K562 (cell line): ENCODE data around the gene PRKAR2B. TPM values are rescaled to one million over a fixed set of nuclear protein-coding genes. Genes with fewer than 3 reads are reported as not detected.

Source experiments
- ATAC-seq: fragments of 200-7000 bp; cut with Tn5 transposase; 3 replicates; pipeline ENCODE4 v1.9.1; 2020; ENCODE audit warnings: moderate library complexity
- BruUV-seq: library from RNA; stranded (reverse); fragments of 400-500 nt; replicated peaks from 2 replicates; lab custom pipeline; 2021; lab: Mats Ljungman, UMichigan
- CTCF ChIA-PET: fragments of 300-600 bp; formaldehyde crosslinking; extraction: SDS; loops from one replicate; lab custom pipeline; 2021; ENCODE audit warnings: low intra/inter-chr PET ratio; lab: Yijun Ruan, JAX
- POLR2A ChIA-PET: fragments of 300-600, 350-650 bp; sonication (Branson Sonifier 250); formaldehyde crosslinking; extraction: SDS; loops from one replicate; lab custom pipeline; 2021; ENCODE audit warnings: antibody characterized with exemption, inconsistent platforms; lab: Yijun Ruan, JAX
- DNase-seq, 4 experiments: peaks; one replicate each; pipeline versions ENCODE4 v3.0.0 to v3.0.0-alpha.2; 2011 to 2018; ENCODE audit warnings: low spot score in 3 of 4, mixed read lengths in 3 of 4; ENCODE audit errors: extremely low read depth in 1 of 4
- FAIRE-seq: peaks from 2 replicates; lab custom pipeline; 2011; peaks lifted over from hg19 to GRCh38; lab: Jason Lieb, UNC
- H2AFZ ChIP-seq: 2 replicates; pipeline ENCODE4 v1.6.0; 2011; ENCODE audit warnings: low read depth, low read length, control low read depth, inconsistent platforms
- H3K27ac ChIP-seq: fragments of 200-600 bp; 3 replicates; pipeline ENCODE4 v1.8.0; 2011; ENCODE audit warnings: low read depth, mild to moderate bottlenecking, control low read depth, inconsistent platforms, low read length, moderate library complexity, mixed read lengths; ENCODE audit errors: extremely low read depth
- H3K27me3 ChIP-seq, 2 experiments: fragments of 300-600 bp in 1 of 2; 2 replicates in 1 of 2; 3 replicates in 1 of 2; pipeline versions ENCODE4 v1.6.0 to v1.8.0; 2011; ENCODE audit warnings: inconsistent platforms in 2 of 2, low read length in 2 of 2, mild to moderate bottlenecking in 1 of 2, mixed read lengths in 1 of 2, moderate library complexity in 1 of 2; ENCODE audit not compliant: control insufficient read depth in 2 of 2, insufficient read depth in 2 of 2
- H3K36me3 ChIP-seq: fragments of 300-600 bp; 3 replicates; pipeline ENCODE4 v1.8.0; 2011; ENCODE audit warnings: mild to moderate bottlenecking, low read length, inconsistent platforms; ENCODE audit not compliant: control insufficient read depth, insufficient read depth
- H3K4me1 ChIP-seq, 2 experiments: fragments of 200-600 bp in 1 of 2; replicated peaks in 1 of 2; 2 replicates in 1 of 2; 3 replicates in 1 of 2; pipeline versions ENCODE4 v1.5.1 to v1.8.0; 2011; ENCODE audit warnings: inconsistent platforms in 2 of 2, low read length in 2 of 2, mild to moderate bottlenecking in 1 of 2, mixed read lengths in 1 of 2, moderate library complexity in 1 of 2; ENCODE audit not compliant: control insufficient read depth in 2 of 2, insufficient read depth in 2 of 2
- H3K4me2 ChIP-seq: 2 replicates; pipeline ENCODE4 v1.6.1; 2011; ENCODE audit warnings: low read length, control low read depth, inconsistent platforms, mixed read lengths; ENCODE audit not compliant: insufficient read depth
- H3K4me3 ChIP-seq: fragments of 200-600 bp; sonication (generic), shearing (Covaris generic); 2 replicates; pipeline ENCODE4 v1.5.1; 2016; ENCODE audit warnings: control low read depth, inconsistent platforms
- H3K79me2 ChIP-seq: fragments of 200-600 bp; 3 replicates; pipeline ENCODE4 v1.8.0; 2011; ENCODE audit warnings: low read length, inconsistent platforms; ENCODE audit not compliant: control insufficient read depth, insufficient read depth
- H3K9ac ChIP-seq, 2 experiments: 2 replicates each; pipeline versions ENCODE4 v1.6.0 to v1.6.1; 2011; ENCODE audit warnings: low read depth in 2 of 2, low read length in 2 of 2, control low read depth in 1 of 2, inconsistent platforms in 1 of 2, mild to moderate bottlenecking in 1 of 2, mixed read lengths in 1 of 2; ENCODE audit not compliant: insufficient read depth in 1 of 2
- H3K9me1 ChIP-seq: one replicate; pipeline ENCODE4 v1.6.0; 2011; ENCODE audit warnings: inconsistent platforms, mild to moderate bottlenecking, low read length, moderate library complexity; ENCODE audit not compliant: control insufficient read depth, insufficient read depth
- H3K9me3 ChIP-seq: replicated peaks from 2 replicates; pipeline ENCODE4 v1.5.1; 2011; ENCODE audit warnings: low read depth, low read length, inconsistent platforms; ENCODE audit not compliant: control insufficient read depth, insufficient read depth
- H4K20me1 ChIP-seq: replicated peaks from 2 replicates; pipeline ENCODE4 v1.6.1; 2011; ENCODE audit warnings: low read length, inconsistent platforms, mixed read lengths; ENCODE audit not compliant: control insufficient read depth, insufficient read depth
- CBFA2T3 ChIP-seq: fragments of 450-650 bp; IDR thresholded peaks from 2 replicates; pipeline ENCODE4 v1.6.1; 2017
- CBX1 ChIP-seq: sonication (generic); IDR thresholded peaks from 2 replicates; pipeline ENCODE4 v1.6.1; 2016; ENCODE audit warnings: antibody characterized with exemption, low read depth, mild to moderate bottlenecking
- CBX8 ChIP-seq: fragments of 200-600 bp; sonication (generic); IDR thresholded peaks from 2 replicates; pipeline ENCODE4 v1.6.1; 2012; ENCODE audit warnings: borderline replicate concordance, mixed run types, low read depth, mild to moderate bottlenecking, moderate library complexity, mixed read lengths, low read length, control low read depth, inconsistent platforms; ENCODE audit not compliant: poor library complexity, severe bottlenecking; ENCODE audit errors: extremely low read depth
- CREB1 ChIP-seq, 2 experiments: sonication (generic) in 1 of 2; formaldehyde crosslinking in 1 of 2; IDR thresholded peaks; 2 replicates each; pipeline versions ENCODE4 v1.6.1 to v1.8.0; 2012 to 2022; ENCODE audit warnings: inconsistent platforms in 1 of 2, mild to moderate bottlenecking in 1 of 2, missing genetic modification reagents in 1 of 2, moderate library complexity in 1 of 2
- ELF1 ChIP-seq: fragments of 200-800 bp; sonication (Bioruptor generic); IDR thresholded peaks from 2 replicates; pipeline ENCODE4 v1.6.1; 2016; ENCODE audit warnings: missing genetic modification characterization, missing compliant biosample characterization
- HNRNPLL ChIP-seq: fragments of 200-400 bp; formaldehyde crosslinking; IDR thresholded peaks from 2 replicates; pipeline ENCODE4 v1.6.1; 2017; ENCODE audit warnings: low read length, low read depth, mild to moderate bottlenecking; ENCODE audit not compliant: poor library complexity, severe bottlenecking
- MEIS2 ChIP-seq: fragments of 450-650 bp; IDR thresholded peaks from 2 replicates; pipeline ENCODE4 v1.6.1; 2014; ENCODE audit warnings: mild to moderate bottlenecking; ENCODE audit not compliant: partially characterized antibody
- NCOR1 ChIP-seq: fragments of 450-650 bp; IDR thresholded peaks from 2 replicates; pipeline ENCODE4 v1.6.1; 2016; ENCODE audit warnings: mild to moderate bottlenecking, moderate library complexity
- PRPF4 ChIP-seq: fragments of 200-400 bp; formaldehyde crosslinking; IDR thresholded peaks from one replicate; pipeline ENCODE4 v1.6.1; 2017; ENCODE audit warnings: low read length, low read depth, mild to moderate bottlenecking; ENCODE audit not compliant: insufficient read depth, poor library complexity, severe bottlenecking
- SOX6 ChIP-seq: fragments of 450-650 bp; IDR thresholded peaks from 2 replicates; pipeline ENCODE4 v1.6.1; 2014; ENCODE audit warnings: mild to moderate bottlenecking
- TAF7 ChIP-seq: fragments of 450-650 bp; IDR thresholded peaks from 2 replicates; pipeline ENCODE4 v1.6.1; 2016; ENCODE audit warnings: missing genetic modification characterization, missing compliant biosample characterization
- THRAP3 ChIP-seq: fragments of 450-650 bp; IDR thresholded peaks from 2 replicates; pipeline ENCODE4 v1.6.1; 2016; ENCODE audit warnings: mild to moderate bottlenecking, inconsistent platforms, borderline replicate concordance
- WGBS: fragments of 100-300 bp; shearing (Covaris generic); methylation state at CpG from one replicate; pipeline ENCODE4 v1.1.6; 2016; ENCODE audit warnings: low coverage, mixed read lengths; ENCODE audit not compliant: insufficient coverage; ENCODE audit errors: missing lambda C conversion rate; 5-methylcytosine and 5-hydroxymethylcytosine counted together
- in situ Hi-C: fragments of 300-500 bp; cut with MboI; formaldehyde crosslinking; loops from 4 replicates; pipeline ENCODE4 v1.15.0; 2018; ENCODE audit warnings: inconsistent platforms, mixed read lengths
- intact Hi-C: fragments of 100-400 bp; cut with micrococcal nuclease; formaldehyde crosslinking; loops from 2 replicates; pipeline ENCODE4 v1.14.2; 2022
- polyA plus RNA-seq, 8 experiments: library from polyadenylated mRNA; depleted of rRNA in 4 of 8; stranded (reverse) in 5 of 8; unstranded in 3 of 8; fragments of >200 nt; fragmentation: Nextera tagmentation in 2 of 8; fragmentation: Illumina TruSeq in 1 of 8; extraction: Ambion mirVana in 2 of 8; extraction: Trizol in 1 of 8; gene quantifications; 2 replicates each; pipeline versions ENCODE4 v1.2.1 to v1.2.3, GENCODE V29; 2011 to 2014; ENCODE audit warnings: inconsistent platforms in 1 of 8, missing spikeins in 1 of 8
- total RNA-seq, 7 experiments: library from RNA; depleted of rRNA in 6 of 7; stranded (reverse); fragments of >200 nt in 6 of 7; fragmentation: Illumina TruSeq in 2 of 7; extraction: Trizol in 2 of 7; gene quantifications; 2 replicates each; pipeline versions ENCODE4 v1.2.1 to v1.2.3, GENCODE V29; 2011 to 2021; ENCODE audit warnings: low replicate concordance in 1 of 7
- TF ChIP-seq, protein P1 (sequence below): fragments of 450-650 bp; IDR thresholded peaks from 2 replicates; pipeline ENCODE4 v1.7.1; 2018; ENCODE audit warnings: mild to moderate bottlenecking, low read depth; ENCODE audit not compliant: partially characterized antibody
- TF ChIP-seq, protein P2 (sequence below): fragments of 250-450 bp; sonication (Bioruptor Pico); IDR thresholded peaks from 2 replicates; pipeline ENCODE4 v1.8.0; 2021; ENCODE audit warnings: moderate library complexity, mild to moderate bottlenecking, inconsistent platforms
- TF ChIP-seq, protein P3 (sequence below): fragments of 450-650 bp; IDR thresholded peaks from 2 replicates; pipeline ENCODE4 v1.6.1; 2016; ENCODE audit warnings: low read depth, mild to moderate bottlenecking, moderate library complexity

PRKAR2B gene
- total and polyA plus RNA-seq, 9 of the 15 experiments (the other 6 are each of a cell fraction or from before 2014, with no cell fraction given), result 59.0 to 173 (median 129) TPM

DNA sequence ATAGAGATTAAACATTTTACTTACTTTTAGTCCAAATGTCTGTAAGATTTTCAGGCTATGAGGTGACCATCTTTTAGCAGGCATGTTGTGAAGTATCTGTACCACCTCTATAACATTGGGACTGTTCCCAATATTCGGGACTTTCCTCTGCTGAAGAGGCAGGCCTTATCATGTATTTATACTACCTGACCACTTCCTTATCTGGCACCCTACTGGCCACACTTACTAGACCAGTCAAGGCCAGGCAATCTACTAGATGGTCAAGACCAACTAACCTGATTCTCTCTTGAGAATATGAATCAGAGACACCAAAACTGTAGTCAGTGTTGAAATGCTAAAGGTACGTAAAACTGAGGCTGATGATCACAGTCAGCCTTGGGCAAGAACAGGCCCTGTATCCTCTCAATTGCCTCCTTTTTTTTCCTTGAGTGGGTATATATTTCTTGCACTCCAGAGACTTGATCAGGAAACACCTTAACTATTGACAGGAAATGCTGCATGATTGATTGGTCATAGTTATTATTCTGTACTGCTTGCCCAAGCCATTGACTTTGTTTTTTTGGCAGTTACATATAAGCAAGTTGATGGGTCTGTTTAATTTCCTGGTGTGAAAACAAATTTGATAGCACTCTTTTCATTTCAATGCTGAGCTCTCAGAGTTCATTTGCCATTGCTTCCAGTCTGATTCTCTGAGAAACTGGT lies 5.2 kb upstream of the PRKAR2B start:
- H3K4me3 ChIP-seq, result no peak overlapping the region
- peak; percentile 56 for ATAC-seq
- POLR2A ChIA-PET, result interaction anchor here (1.2 to 3.4 kb wide), 4 partner anchors 10 to 61 kb away, joined by 3 to 11 read pairs (median 6); no protein-coding TSS in a partner anchor
- peak overlapping the region; percentile 10; the same call in 1 of the 2 replicates for H3K4me2 ChIP-seq
- H4K20me1 ChIP-seq, result no peaks in the 10 kb centered on the region
- no peaks in the 10 kb centered on the region for H3K9me1 ChIP-seq
- peaks cover 4% of the 10 kb centered on the region; the same call in 1 of the 2 replicates for H3K9me3 ChIP-seq
- no peaks in the 10 kb centered on the region for H3K79me2 ChIP-seq
- H2AFZ ChIP-seq, result peak overlapping the region; percentile 14
- H3K4me1 ChIP-seq, result peaks cover 15 to 50% of the 10 kb centered on the region in 2 experiments
- H3K27me3 ChIP-seq, result no peaks in the 10 kb centered on the region
- no peaks in the 10 kb centered on the region for H3K36me3 ChIP-seq
- in situ Hi-C loops (no loop called here), intact Hi-C loops (no loop called here)
- H3K9ac ChIP-seq, result no peak overlapping the region
- peak; percentile 48 to 69 (median 52) for DNase-seq
- WGBS, result 25% methylated on average over 2 of the region's 2 CpGs
- BruUV-seq, result no TSS peak
- CTCF ChIA-PET, result no interaction called here
- peak; percentile 23 for FAIRE-seq
- 0 out of 3 replicates have a peak overlapping the region, but pooled peaks have one; percentile 3 for H3K27ac ChIP-seq
- TF ChIP-seq THRAP3, result no peak
- TF ChIP-seq CBX8, result no peak
- 0 out of 2 replicates have a peak, but pooled peaks have one; percentile 2 for TF ChIP-seq NCOR1
- no peak for TF ChIP-seq HNRNPLL
- peak; percentile 66 for TF ChIP-seq CBFA2T3
- no peak for TF ChIP-seq TAF7 (tag)
- TF ChIP-seq PRPF4, result no peak
- TF ChIP-seq ELF1, result peak; percentile 30
- 0 out of 2 replicates have a peak, but pooled peaks have one; percentile 13 for TF ChIP-seq SOX6
- TF ChIP-seq CREB1 (IDR thresholded peaks at IDR 0.05), result 0 out of 2 replicates have a peak, but pooled peaks have one; percentile 13
- no peak for TF ChIP-seq CREB1 (CRISPR knock-in tag; IDR thresholded peaks at IDR 0.05)
- TF ChIP-seq, protein P1, sequence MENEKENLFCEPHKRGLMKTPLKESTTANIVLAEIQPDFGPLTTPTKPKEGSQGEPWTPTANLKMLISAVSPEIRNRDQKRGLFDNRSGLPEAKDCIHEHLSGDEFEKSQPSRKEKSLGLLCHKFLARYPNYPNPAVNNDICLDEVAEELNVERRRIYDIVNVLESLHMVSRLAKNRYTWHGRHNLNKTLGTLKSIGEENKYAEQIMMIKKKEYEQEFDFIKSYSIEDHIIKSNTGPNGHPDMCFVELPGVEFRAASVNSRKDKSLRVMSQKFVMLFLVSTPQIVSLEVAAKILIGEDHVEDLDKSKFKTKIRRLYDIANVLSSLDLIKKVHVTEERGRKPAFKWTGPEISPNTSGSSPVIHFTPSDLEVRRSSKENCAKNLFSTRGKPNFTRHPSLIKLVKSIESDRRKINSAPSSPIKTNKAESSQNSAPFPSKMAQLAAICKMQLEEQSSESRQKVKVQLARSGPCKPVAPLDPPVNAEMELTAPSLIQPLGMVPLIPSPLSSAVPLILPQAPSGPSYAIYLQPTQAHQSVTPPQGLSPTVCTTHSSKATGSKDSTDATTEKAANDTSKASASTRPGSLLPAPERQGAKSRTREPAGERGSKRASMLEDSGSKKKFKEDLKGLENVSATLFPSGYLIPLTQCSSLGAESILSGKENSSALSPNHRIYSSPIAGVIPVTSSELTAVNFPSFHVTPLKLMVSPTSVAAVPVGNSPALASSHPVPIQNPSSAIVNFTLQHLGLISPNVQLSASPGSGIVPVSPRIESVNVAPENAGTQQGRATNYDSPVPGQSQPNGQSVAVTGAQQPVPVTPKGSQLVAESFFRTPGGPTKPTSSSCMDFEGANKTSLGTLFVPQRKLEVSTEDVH, result no peak
- TF ChIP-seq MEIS2, result peak; percentile 38
- TF ChIP-seq CBX1, result no peak
- TF ChIP-seq, protein P2, sequence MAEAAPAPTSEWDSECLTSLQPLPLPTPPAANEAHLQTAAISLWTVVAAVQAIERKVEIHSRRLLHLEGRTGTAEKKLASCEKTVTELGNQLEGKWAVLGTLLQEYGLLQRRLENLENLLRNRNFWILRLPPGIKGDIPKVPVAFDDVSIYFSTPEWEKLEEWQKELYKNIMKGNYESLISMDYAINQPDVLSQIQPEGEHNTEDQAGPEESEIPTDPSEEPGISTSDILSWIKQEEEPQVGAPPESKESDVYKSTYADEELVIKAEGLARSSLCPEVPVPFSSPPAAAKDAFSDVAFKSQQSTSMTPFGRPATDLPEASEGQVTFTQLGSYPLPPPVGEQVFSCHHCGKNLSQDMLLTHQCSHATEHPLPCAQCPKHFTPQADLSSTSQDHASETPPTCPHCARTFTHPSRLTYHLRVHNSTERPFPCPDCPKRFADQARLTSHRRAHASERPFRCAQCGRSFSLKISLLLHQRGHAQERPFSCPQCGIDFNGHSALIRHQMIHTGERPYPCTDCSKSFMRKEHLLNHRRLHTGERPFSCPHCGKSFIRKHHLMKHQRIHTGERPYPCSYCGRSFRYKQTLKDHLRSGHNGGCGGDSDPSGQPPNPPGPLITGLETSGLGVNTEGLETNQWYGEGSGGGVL (CRISPR knock-in tag), result no peak
- TF ChIP-seq, protein P3, sequence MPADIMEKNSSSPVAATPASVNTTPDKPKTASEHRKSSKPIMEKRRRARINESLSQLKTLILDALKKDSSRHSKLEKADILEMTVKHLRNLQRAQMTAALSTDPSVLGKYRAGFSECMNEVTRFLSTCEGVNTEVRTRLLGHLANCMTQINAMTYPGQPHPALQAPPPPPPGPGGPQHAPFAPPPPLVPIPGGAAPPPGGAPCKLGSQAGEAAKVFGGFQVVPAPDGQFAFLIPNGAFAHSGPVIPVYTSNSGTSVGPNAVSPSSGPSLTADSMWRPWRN, result peak; percentile 73; the same call in 1 of the 2 replicates
